ENCODE measurements around the gene CCDC27. TPM values are rescaled to one million over a fixed set of nuclear protein-coding genes. Genes with fewer than 3 reads are reported as not detected.

Gene CCDC27
- total and polyA plus RNA-seq, 2 of the 8 experiments (the other 6 are each of a cell fraction or from before 2014, with no cell fraction given), result 0.15 TPM; not detected in 1

GRCh38 chr1:3820316-3820715 lies 68.1 kb downstream of the CCDC27 start:
- Histone ChIP-seq H3K9ac (replicated peaks in 1 of 4; ENCODE audit: extremely low read depth in 1 of 4, low read depth in 3 of 4, low read length in 3 of 4) (no peak overlapping the region; a peak in 1 of 7 replicates), H3K9me3 (ENCODE audit: insufficient read depth in 2 of 2, low read depth in 1 of 2, low read length in 1 of 2) (no peaks in the 10 kb centered on the region), H3K14ac (ENCODE audit: insufficient read length) (no peak overlapping the region), H2BK20ac (ENCODE audit: low read length) (no peak overlapping the region), H2AK5ac (ENCODE audit: low read depth, low read length) (no peak overlapping the region), H2BK15ac (ENCODE audit: low read length) (no peak overlapping the region), H3K27ac (ENCODE audit: low read depth, low read length) (no peak overlapping the region), H3K56ac (replicated peaks; ENCODE audit: insufficient read length, low read depth, low read length) (no peak overlapping the region), H2BK12ac (ENCODE audit: low read depth, low read length) (no peak overlapping the region), H4K91ac (replicated peaks; ENCODE audit: insufficient read length, low read length) (no peak overlapping the region), H3K4me3 (ENCODE audit: extremely low read depth in 1 of 4, insufficient read depth in 2 of 4, low read depth in 3 of 4, low read length in 4 of 4) (no peak overlapping the region), H4K20me1 (replicated peaks in 1 of 2; ENCODE audit: control insufficient read depth in 1 of 2, insufficient read depth in 2 of 2, low read length in 2 of 2) (peaks cover 1 to 10% of the 10 kb centered on the region in 2 experiments), H4K5ac (ENCODE audit: insufficient read length, low read depth, low read length) (no peak overlapping the region), H3K36me3 (ENCODE audit: control insufficient read depth in 2 of 4, insufficient read depth in 4 of 4, low read length in 3 of 4) (peaks cover 0 to 3% (median 0%) of the 10 kb centered on the region in 4 experiments; a peak in 3 of 8 replicates), H3K4ac (replicated peaks; ENCODE audit: insufficient read length, low read depth, low read length) (no peak overlapping the region), H3K79me2 (ENCODE audit: control insufficient read depth in 1 of 2, insufficient read depth in 2 of 2, low read length in 2 of 2) (no peaks in the 10 kb centered on the region), H3K23ac (ENCODE audit: insufficient read length) (no peak overlapping the region), H3K18ac (ENCODE audit: extremely low read depth, low read length) (no peak overlapping the region), H3K27me3 (replicated peaks in 1 of 4; ENCODE audit: control insufficient read depth in 3 of 4, extremely low read depth in 1 of 4, insufficient read depth in 3 of 4, low read length in 3 of 4) (no peaks in the 10 kb centered on the region), H4K8ac (ENCODE audit: extremely low read depth, insufficient read depth, low read length) (no peak overlapping the region), H2BK5ac (ENCODE audit: low read depth, low read length) (no peak overlapping the region), H3K79me1 (ENCODE audit: low read depth, low read length) (no peaks in the 10 kb centered on the region), H2BK120ac (replicated peaks; ENCODE audit: low read depth, low read length) (no peak overlapping the region), H2AFZ (ENCODE audit: low read length) (no peak overlapping the region), H3K23me2 (ENCODE audit: low read depth, low read length) (no peaks in the 10 kb centered on the region), H3K4me2 (ENCODE audit: insufficient read depth in 1 of 2, low read depth in 2 of 2, low read length in 2 of 2) (no peak overlapping the region), H3K4me1 (replicated peaks in 1 of 4; ENCODE audit: control insufficient read depth in 3 of 4, insufficient read depth in 4 of 4, low read length in 3 of 4) (no peaks in the 10 kb centered on the region; a peak in 1 of 7 replicates)
- no peak for FAIRE-seq
- DNase-seq (ENCODE audit: low read depth in 1 of 2, low spot score in 2 of 2), result no peak
- 88% methylated on average over 8 of the region's 8 CpGs; no CpG with 5 or more reads in 1 of the 2 experiments for WGBS, 2 experiments (ENCODE audit: extremely low coverage in 1 of 2, insufficient coverage in 1 of 2, insufficient read length in 1 of 2, insufficient replicate concordance in 2 of 2, low coverage in 1 of 2, low lambda C conversion rate in 2 of 2, missing lambda C conversion rate in 1 of 2)
- ChIA-PET CTCF (ENCODE audit: partially characterized antibody) (interaction anchor here (0.8 to 1.8 kb wide), 3 partner anchors 11 to 34 kb away, joined by 3 to 8 read pairs (median 3); no protein-coding TSS in a partner anchor), POLR2A (ENCODE audit: partially characterized antibody) (no interaction called here)
- no peak for TF ChIP-seq CBX5 (IDR thresholded peaks at IDR 0.05; ENCODE audit: low read depth, low read length)
- no peak for TF ChIP-seq SIX5 (IDR thresholded peaks at IDR 0.05; ENCODE audit: low read depth, low read length)

All from H1 (cell line).